HTR-8/SVneo (cell line): ENCODE measurements around the gene NEK4.
"Not testable (repeated sequence)": the region's sequence is repeated elsewhere in the genome, so short reads cannot be mapped to it uniquely, and the experiment has no call there.

Source experiments
- DNase-seq: peaks from one replicate; pipeline ENCODE4 v3.0.0; 2011; ENCODE audit warnings: low spot score, mixed read lengths; ENCODE audit not compliant: insufficient read length
- FAIRE-seq: peaks from 2 replicates; lab custom pipeline; 2011; peaks lifted over from hg19 to GRCh38; lab: Jason Lieb, UNC

NEK4 gene

GRCh38 chr3:52743152-52743551 lies 27.6 kb downstream of the NEK4 start:
- no peak for FAIRE-seq
- no peak for DNase-seq

- DNase-seq (peak; percentile 37), FAIRE-seq (no peak)
Observed at GRCh38 chr3:52742418-52743041, 28.2 kb downstream of the NEK4 start.

GRCh38 chr3:52739730-52740129 lies 31.0 kb downstream of the NEK4 start:
- DNase-seq, result no peak
- no peak for FAIRE-seq

GRCh38 chr3:52733256-52733891 lies 37.4 kb downstream of the NEK4 start:
- no peak for FAIRE-seq
- no peak for DNase-seq

- no peak for DNase-seq
- no peak for FAIRE-seq
Observed at GRCh38 chr3:52731590-52731989, 39.1 kb downstream of the NEK4 start.

- no peak for DNase-seq
- FAIRE-seq, result no peak
Observed at GRCh38 chr3:52730681-52731080, 40.1 kb downstream of the NEK4 start.

- not testable (repeated sequence) for FAIRE-seq, DNase-seq
Observed at GRCh38 chr3:52728753-52729152, 42.0 kb downstream of the NEK4 start.

- DNase-seq, result no peak
- no peak for FAIRE-seq
Observed at GRCh38 chr3:52724511-52724910, 46.2 kb downstream of the NEK4 start.

GRCh38 chr3:52723935-52724334 lies 46.8 kb downstream of the NEK4 start:
- DNase-seq (no peak), FAIRE-seq (no peak)

- no peak for FAIRE-seq
- DNase-seq, result no peak
Observed at GRCh38 chr3:52722491-52722890, 48.2 kb downstream of the NEK4 start.

GRCh38 chr3:52721730-52722008 lies 49.1 kb downstream of the NEK4 start:
- no peak for DNase-seq
- FAIRE-seq, result no peak

GRCh38 chr3:52721002-52721729 lies 49.6 kb downstream of the NEK4 start:
- FAIRE-seq, result no peak
- DNase-seq, result no peak

GRCh38 chr3:52719618-52720017 lies 51.1 kb downstream of the NEK4 start:
- DNase-seq, result no peak
- no peak for FAIRE-seq

GRCh38 chr3:52715714-52716305 lies 54.9 kb downstream of the NEK4 start:
- no peak for FAIRE-seq
- DNase-seq, result no peak

GRCh38 chr3:52714335-52715302 lies 56.1 kb downstream of the NEK4 start:
- FAIRE-seq (no peak), DNase-seq (no peak)

- DNase-seq (no peak), FAIRE-seq (no peak)
Observed at GRCh38 chr3:52712291-52713212, 58.2 kb downstream of the NEK4 start.

- FAIRE-seq (no peak), DNase-seq (no peak)
Observed at GRCh38 chr3:52710512-52710911, 60.2 kb downstream of the NEK4 start.

- no peak for FAIRE-seq
- no peak for DNase-seq
Observed at GRCh38 chr3:52707585-52707984, 63.2 kb downstream of the NEK4 start.
